Upper lobe of left lung (tissue), 6 donors: Measurements from ENCODE around the gene OTOG. TPM values are rescaled to one million over a fixed set of nuclear protein-coding genes. Genes with fewer than 3 reads are reported as not detected.

Experiments
- ATAC-seq, 2 donors: fragments of 200-7000 bp; cut with Tn5 transposase; one replicate each; pipeline ENCODE4 v1.9.1; 2022; ENCODE audit warnings: mild to moderate bottlenecking in 2 of 2, moderate library complexity in 2 of 2; ENCODE audit not compliant: low FRiP score in 2 of 2
- DNase-seq, 2 donors: peaks; one replicate each; pipeline ENCODE4 v3.0.0-alpha.2; 2019 to 2020
- H3K27ac ChIP-seq, 4 donors: fragments of 200-600 bp; sonication (generic); one replicate each; pipeline ENCODE4 v1.5.1; 2016 to 2019
- H3K27me3 ChIP-seq, 4 donors: fragments of 200-600 bp; sonication (generic); one replicate each; pipeline ENCODE4 v1.5.1; 2017 to 2019
- H3K36me3 ChIP-seq, 4 donors: fragments of 200-600 bp; sonication (generic); one replicate each; pipeline ENCODE4 v1.5.1; 2016 to 2019
- H3K4me1 ChIP-seq, 4 donors: fragments of 200-600 bp; sonication (generic); one replicate each; pipeline ENCODE4 v1.5.1; 2018 to 2019
- H3K4me3 ChIP-seq, 4 donors: fragments of 200-600 bp; sonication (generic); one replicate each; pipeline ENCODE4 v1.5.1; 2017 to 2019; ENCODE audit warnings: mild to moderate bottlenecking in 2 of 4, moderate library complexity in 1 of 4
- H3K9me3 ChIP-seq, 4 donors: fragments of 200-600 bp; sonication (generic); one replicate each; pipeline ENCODE4 v1.5.1; 2018 to 2019
- EP300 ChIP-seq, 4 donors: sonication (generic); formaldehyde crosslinking; IDR thresholded peaks; one replicate each; pipeline ENCODE4 v1.5.1; 2017; ENCODE audit warnings: antibody characterized with exemption in 4 of 4, control low read depth in 2 of 4
- POLR2A ChIP-seq, 4 donors: fragments of 450-650 bp; IDR thresholded peaks; one replicate each; pipeline ENCODE4 v1.5.1; 2016 to 2017; ENCODE audit warnings: antibody characterized with exemption in 4 of 4, mild to moderate bottlenecking in 2 of 4
- POLR2AphosphoS5 ChIP-seq, 2 donors: sonication (generic); formaldehyde crosslinking; IDR thresholded peaks; one replicate each; pipeline ENCODE4 v1.5.1; 2017; ENCODE audit warnings: antibody characterized with exemption in 2 of 2
- WGBS, 2 donors: methylation state at CpG; one replicate each; pipeline ENCODE4 v1.1.5; 2017 to 2018; 5-methylcytosine and 5-hydroxymethylcytosine counted together
- total RNA-seq, 6 donors: library from RNA; depleted of rRNA in 4 of 6; stranded (reverse); fragments of >200 nt in 4 of 6; gene quantifications; one replicate each; pipeline versions ENCODE4 v1.1.0 to v1.2.1, GENCODE V29; 2016 to 2021
- TF ChIP-seq, protein P1 (sequence below), 6 experiments: fragments of 450-650 bp in 4 of 6; fragments of 200-600 bp in 2 of 6; sonication (generic) in 2 of 6; IDR thresholded peaks; one replicate each; pipeline ENCODE4 v1.5.1; 2016 to 2019; ENCODE audit warnings: antibody characterized with exemption in 6 of 6
- donor health status: DM: no; HTN: no; CAD: no; lungs with moderate emphysema.
- donor health status: DM: no; HTN: yes; CAD: no; lungs with severe emphysema.

Gene OTOG
- total RNA-seq, 6 donors from 2014 or later: not detected

- Histone ChIP-seq H3K27me3 (no peaks in the 10 kb centered on the region), H3K4me1 (no peaks in the 10 kb centered on the region), H3K27ac (no peak overlapping the region), H3K4me3 (no peak overlapping the region), H3K36me3 (no peaks in the 10 kb centered on the region), H3K9me3 (no peaks in the 10 kb centered on the region)
- WGBS, 2 donors: 68 to 85% methylated on average over 8 to 9 of the region's 9 CpGs
- DNase-seq: peak in 1 of 2 donors; percentile 17
- TF ChIP-seq EP300 (IDR thresholded peaks at IDR 0.05): no peak
- no peak for TF ChIP-seq POLR2A (IDR thresholded peaks at IDR 0.05)
- TF ChIP-seq, protein P1, sequence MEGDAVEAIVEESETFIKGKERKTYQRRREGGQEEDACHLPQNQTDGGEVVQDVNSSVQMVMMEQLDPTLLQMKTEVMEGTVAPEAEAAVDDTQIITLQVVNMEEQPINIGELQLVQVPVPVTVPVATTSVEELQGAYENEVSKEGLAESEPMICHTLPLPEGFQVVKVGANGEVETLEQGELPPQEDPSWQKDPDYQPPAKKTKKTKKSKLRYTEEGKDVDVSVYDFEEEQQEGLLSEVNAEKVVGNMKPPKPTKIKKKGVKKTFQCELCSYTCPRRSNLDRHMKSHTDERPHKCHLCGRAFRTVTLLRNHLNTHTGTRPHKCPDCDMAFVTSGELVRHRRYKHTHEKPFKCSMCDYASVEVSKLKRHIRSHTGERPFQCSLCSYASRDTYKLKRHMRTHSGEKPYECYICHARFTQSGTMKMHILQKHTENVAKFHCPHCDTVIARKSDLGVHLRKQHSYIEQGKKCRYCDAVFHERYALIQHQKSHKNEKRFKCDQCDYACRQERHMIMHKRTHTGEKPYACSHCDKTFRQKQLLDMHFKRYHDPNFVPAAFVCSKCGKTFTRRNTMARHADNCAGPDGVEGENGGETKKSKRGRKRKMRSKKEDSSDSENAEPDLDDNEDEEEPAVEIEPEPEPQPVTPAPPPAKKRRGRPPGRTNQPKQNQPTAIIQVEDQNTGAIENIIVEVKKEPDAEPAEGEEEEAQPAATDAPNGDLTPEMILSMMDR (IDR thresholded peaks at IDR 0.05): no peak
- no peak for TF ChIP-seq POLR2AphosphoS5 (IDR thresholded peaks at IDR 0.05)
- no peak for ATAC-seq
Observed at GRCh38 chr11:17559341-17560087, 12.5 kb downstream of the OTOG start.

DNA sequence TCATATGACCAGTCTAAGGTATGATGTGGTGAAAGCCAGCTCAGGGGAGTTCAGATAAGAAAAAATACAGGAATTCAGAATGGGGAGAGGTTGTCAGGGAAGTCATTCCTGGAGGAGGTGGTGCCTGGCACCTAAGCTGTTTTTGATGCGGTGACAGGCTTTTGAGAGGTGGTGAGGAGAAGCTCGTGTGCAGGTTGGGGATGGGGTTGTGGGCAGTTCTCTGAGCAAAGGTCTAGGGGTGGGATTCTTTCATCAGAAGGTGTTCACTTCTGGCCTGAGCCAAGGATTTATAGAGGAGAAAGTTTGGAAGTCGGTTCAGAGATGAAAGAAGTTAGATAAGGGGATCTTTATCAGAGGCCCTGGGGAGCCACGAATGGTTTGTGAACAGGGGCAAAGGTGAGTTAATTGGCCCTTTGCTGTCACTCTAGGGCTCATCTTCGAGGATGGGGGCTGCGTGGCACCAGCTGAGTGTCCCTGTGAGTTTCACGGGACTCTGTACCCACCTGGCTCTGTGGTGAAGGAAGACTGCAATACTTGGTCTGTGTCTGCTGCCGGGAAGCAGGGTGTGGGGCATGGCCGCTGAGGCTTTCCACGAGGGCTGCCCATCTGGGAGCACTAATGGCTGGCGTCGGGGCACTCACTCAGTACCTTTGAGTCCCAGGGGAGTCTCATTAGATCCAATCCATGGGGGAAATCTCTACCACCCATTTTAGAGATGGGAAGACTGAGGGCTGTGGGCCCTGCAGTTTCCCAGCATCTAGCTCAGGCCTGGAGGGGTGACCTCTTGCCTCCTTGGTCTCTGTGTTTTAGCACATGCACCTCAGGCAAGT lies 13.4 kb downstream of the OTOG start:
- Histone ChIP-seq H3K9me3 (no peaks in the 10 kb centered on the region), H3K4me1 (no peaks in the 10 kb centered on the region), H3K36me3 (no peaks in the 10 kb centered on the region), H3K4me3 (no peak overlapping the region), H3K27ac (no peak overlapping the region), H3K27me3 (no peaks in the 10 kb centered on the region)
- WGBS, 2 donors: 52 to 65% methylated on average over 6 to 12 of the region's 12 CpGs
- ATAC-seq: no peak
- DNase-seq: peak in 1 of 2 donors; percentile 4
- TF ChIP-seq EP300 (IDR thresholded peaks at IDR 0.05) (no peak), POLR2AphosphoS5 (IDR thresholded peaks at IDR 0.05) (no peak), POLR2A (IDR thresholded peaks at IDR 0.05) (no peak)
- TF ChIP-seq, protein P1 (IDR thresholded peaks at IDR 0.05): no peak

DNA sequence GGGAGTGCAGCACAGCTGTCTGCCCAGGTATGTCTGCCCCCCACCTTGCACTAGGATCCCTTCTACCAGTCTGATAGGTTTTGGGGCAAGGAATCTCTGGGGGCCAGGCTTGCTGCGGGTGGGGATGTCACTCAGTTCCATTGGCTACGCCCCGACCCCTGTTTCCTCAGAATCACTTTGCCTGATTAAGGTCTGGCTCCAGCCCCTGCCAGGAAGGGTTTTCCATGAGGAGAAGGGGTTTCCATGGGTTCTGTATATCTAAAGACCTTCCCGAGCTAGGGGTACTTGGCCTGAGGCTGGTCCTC lies 14.0 kb downstream of the OTOG start:
- Histone ChIP-seq H3K4me3 (no peak overlapping the region), H3K27me3 (no peaks in the 10 kb centered on the region), H3K4me1 (no peaks in the 10 kb centered on the region), H3K9me3 (no peaks in the 10 kb centered on the region), H3K27ac (no peak overlapping the region), H3K36me3 (no peaks in the 10 kb centered on the region)
- TF ChIP-seq POLR2A (IDR thresholded peaks at IDR 0.05): no peak
- TF ChIP-seq, protein P1 (IDR thresholded peaks at IDR 0.05): no peak
- TF ChIP-seq POLR2AphosphoS5 (IDR thresholded peaks at IDR 0.05): no peak
- no peak for TF ChIP-seq EP300 (IDR thresholded peaks at IDR 0.05)
- DNase-seq (no peak), ATAC-seq (no peak)
- 91 to 100% methylated on average over 1 to 4 of the region's 4 CpGs for WGBS, 2 donors

DNA sequence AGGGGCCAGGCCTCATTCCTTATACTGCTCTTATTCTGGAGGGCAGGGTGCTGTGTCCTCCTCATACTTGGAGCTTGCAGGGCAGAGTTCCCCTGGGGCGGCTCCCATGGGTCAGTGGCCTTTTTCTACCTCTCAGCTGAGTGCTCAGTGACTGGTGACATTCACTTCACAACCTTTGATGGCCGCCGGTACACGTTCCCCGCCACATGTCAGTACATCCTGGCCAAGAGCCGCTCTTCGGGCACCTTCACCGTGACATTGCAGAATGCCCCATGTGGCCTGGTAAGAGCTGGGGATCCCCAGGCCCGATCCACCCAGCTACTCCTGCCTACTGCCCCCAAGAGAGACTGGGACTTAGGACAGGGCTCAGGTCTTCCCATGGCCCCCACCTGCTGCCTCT lies 14.5 kb downstream of the OTOG start:
- Histone ChIP-seq H3K27ac (no peak overlapping the region), H3K27me3 (no peaks in the 10 kb centered on the region), H3K4me1 (no peaks in the 10 kb centered on the region), H3K4me3 (no peak overlapping the region), H3K9me3 (no peaks in the 10 kb centered on the region), H3K36me3 (no peaks in the 10 kb centered on the region)
- ATAC-seq (no peak), DNase-seq (no peak)
- WGBS, 2 donors: 95 to 100% methylated on average over 1 to 9 of the region's 9 CpGs
- no peak for TF ChIP-seq POLR2A (IDR thresholded peaks at IDR 0.05)
- TF ChIP-seq, protein P1 (IDR thresholded peaks at IDR 0.05): no peak
- TF ChIP-seq EP300 (IDR thresholded peaks at IDR 0.05): no peak
- no peak for TF ChIP-seq POLR2AphosphoS5 (IDR thresholded peaks at IDR 0.05)
